GM12873 (cell line): ENCODE results near the gene HSPA1L.

Experiments
- TF ChIP-seq, protein P1 (sequence below): IDR thresholded peaks from 2 replicates; pipeline ENCODE4 v1.5.1; 2012; ENCODE audit warnings: low read depth, mild to moderate bottlenecking, moderate library complexity, low read length, control low read depth; ENCODE audit not compliant: insufficient read depth; ENCODE audit errors: missing control alignments

Gene HSPA1L

DNA sequence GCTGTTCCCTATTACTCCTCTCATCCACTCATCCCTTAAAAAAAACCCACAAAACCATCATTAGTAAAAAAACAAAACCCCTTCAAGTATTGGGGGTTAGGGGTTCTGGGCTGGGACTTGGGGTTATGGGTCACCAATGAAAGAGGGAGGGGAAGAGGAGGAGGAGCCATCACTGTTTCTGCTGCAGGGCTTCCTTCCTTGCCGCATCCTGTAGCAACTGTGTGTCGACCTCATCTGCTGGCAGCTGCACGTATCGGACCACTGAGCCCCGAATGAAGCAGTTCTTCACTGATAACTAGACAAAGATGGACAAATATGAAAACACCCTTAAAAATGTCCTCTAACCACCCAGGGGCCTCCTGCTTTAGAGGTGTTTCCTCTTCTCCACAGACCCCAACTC is 17.5 kb downstream of the HSPA1L start:
- TF ChIP-seq, protein P1, sequence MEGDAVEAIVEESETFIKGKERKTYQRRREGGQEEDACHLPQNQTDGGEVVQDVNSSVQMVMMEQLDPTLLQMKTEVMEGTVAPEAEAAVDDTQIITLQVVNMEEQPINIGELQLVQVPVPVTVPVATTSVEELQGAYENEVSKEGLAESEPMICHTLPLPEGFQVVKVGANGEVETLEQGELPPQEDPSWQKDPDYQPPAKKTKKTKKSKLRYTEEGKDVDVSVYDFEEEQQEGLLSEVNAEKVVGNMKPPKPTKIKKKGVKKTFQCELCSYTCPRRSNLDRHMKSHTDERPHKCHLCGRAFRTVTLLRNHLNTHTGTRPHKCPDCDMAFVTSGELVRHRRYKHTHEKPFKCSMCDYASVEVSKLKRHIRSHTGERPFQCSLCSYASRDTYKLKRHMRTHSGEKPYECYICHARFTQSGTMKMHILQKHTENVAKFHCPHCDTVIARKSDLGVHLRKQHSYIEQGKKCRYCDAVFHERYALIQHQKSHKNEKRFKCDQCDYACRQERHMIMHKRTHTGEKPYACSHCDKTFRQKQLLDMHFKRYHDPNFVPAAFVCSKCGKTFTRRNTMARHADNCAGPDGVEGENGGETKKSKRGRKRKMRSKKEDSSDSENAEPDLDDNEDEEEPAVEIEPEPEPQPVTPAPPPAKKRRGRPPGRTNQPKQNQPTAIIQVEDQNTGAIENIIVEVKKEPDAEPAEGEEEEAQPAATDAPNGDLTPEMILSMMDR: no peak

DNA sequence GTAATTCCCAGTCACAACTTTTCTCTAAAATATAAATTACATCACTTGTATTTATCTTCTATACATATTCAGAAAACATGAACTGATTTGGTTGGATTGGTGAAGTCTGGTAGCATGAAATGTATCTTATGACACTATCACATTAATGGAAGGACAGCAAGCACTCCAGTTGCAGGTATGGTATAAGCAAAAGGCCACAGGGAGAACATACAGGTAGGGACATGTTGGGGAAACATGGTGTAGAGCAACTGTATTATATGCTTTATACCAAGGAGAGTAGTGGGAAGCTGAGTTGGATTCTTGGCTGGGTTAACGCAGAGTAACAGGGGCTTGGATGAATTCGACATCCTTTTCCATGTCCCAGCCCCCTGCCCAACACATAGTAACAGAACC is 18.1 kb downstream of the HSPA1L start:
- TF ChIP-seq, protein P1: no peak

DNA sequence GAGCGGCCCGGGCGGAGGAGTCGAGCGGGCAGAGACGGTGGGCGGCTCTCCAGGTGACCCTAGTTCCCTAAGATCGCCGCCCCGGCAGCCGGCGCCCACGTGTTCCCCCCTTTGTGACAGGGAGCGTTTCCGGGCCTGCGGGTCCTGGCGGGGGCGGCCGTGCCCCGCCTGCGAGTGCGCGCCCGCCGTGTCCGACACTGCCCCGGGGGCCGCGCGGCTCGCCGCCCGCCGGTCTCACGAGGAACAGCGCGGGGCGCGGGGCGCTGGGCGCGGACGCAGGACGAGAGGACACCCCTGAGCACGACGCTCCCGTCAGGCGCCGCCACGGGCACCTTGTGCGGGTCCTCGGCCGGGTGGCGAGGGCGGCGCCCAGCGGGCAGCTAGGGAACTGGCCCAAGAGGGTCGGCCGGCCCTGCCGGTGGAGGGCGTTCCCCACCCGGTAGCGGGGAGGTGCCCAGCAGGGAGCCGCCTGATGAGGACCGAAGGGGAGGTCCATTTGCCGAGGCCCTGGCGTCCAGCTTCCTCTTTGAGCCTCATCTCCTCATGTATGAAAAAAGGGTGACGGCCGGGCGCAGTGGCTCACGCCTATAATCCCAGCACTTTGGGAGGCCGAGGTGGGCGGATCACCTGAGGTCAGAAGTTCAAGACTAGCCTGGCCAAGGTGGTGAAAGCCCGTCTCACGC is 19.3 kb downstream of the HSPA1L start, which contains the start of gene VARS1:
Gene VARS1, minus strand, starts transcription at position 137 of the 683 bp plus-strand sequence. CDS start 535 bp downstream, outside the sequence.
- TF ChIP-seq, protein P1: peak; percentile 83

DNA sequence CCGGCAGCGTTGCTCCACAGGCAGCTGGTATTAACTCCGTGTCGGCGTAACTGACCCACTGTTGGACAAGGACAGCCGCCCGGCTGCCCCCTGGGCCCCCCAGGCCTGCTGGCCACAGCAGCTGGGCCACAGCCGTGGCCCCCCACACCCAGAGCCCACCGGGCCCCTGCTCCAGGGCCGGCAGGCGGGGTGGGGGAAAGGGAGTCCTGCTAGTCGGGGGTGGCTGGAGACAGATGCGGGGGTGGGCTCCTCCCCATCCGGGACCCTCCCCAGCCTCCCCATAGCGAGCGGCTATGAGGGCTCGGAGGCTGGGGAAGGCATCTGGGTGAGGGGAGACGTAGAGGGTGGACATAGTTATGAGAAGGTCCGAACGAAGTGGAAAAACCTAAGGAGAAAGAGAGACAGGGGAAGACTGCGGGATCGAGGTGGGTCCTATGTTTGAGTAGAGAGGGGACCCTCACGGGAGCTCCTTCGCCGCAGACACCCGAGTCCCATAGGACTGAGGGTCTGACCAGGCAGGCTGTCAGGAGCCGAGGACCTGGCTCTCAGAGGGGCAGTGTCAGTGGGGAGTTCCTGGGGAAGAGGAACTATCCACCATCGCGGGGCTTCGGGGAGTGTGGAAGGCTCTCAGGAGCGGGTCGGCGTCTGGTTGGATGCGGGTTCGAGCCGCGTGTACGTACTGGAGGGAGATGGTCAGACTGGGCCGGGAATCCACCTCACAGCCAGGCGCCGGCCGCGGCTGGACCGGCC is 20.0 kb downstream of the HSPA1L start:
- TF ChIP-seq, protein P1: no peak

DNA sequence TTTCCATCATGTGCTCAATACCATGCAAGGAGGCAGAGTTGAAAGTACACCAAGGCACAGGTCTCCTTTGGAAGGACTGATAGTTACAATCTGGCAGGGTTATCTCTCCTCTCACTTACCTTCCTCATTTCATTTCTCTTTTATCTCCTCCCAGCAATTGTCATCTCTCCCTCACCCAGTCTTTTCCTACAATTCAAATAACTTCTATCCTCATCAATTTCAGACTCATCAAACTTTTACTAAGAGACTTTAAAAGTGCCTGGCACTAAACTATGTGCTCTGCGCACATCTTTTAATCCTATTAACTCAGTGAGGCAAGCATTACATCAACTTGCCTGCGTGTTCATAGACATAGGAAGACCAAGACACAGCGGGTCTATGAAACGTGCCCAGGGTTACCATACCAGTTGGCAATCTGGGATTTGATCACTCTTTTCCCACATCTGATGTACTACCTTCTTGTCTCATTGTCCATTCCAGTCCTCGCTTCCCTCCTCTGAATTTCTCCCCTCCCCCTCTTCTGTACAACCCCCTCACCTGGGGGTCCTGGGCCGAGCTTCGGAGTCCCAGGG is 20.7 kb downstream of the HSPA1L start:
- TF ChIP-seq, protein P1: no peak

DNA sequence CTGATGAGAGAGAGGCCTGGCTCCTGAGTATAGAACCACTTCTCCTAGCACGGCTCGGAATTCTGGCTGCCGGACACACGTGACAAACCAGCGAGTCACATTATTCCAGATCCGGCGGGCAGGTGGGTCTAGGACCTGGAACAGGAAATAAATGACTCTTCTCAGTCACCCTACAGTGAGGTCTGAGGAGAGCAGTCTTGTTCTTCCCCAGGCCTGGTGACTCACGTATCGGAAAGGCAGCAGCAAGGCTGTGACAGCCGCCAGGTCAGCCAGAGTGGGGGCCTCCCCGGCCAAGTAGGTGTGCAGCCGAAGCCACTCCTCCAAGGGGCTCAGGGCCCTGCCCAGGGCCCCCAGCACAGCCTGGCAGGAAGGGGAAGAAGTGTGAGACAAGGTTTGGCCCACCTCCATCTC is 22.3 kb downstream of the HSPA1L start:
- TF ChIP-seq, protein P1: no peak

DNA sequence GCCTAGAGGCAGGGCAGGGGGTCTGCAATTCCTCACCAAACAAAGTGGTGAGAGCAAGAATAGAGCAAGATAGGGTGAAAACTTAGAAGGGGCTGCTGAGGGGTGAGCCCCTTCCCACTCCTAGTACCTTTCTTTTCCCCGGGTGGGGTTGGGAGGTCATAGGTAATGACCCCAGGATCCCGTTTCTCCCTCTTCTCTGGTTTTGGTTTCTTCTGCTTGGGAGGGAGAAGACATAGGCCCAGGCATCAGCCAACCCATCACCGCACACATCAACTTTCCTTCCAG is 23.1 kb downstream of the HSPA1L start:
- TF ChIP-seq, protein P1: no peak
